ENCODE results near the gene LRMDA. TPM values are rescaled to one million over a fixed set of nuclear protein-coding genes. Genes with fewer than 3 reads are reported as not detected.

The LRMDA gene
- total RNA-seq, 3 donors from 2014 or later: not detected

DNA sequence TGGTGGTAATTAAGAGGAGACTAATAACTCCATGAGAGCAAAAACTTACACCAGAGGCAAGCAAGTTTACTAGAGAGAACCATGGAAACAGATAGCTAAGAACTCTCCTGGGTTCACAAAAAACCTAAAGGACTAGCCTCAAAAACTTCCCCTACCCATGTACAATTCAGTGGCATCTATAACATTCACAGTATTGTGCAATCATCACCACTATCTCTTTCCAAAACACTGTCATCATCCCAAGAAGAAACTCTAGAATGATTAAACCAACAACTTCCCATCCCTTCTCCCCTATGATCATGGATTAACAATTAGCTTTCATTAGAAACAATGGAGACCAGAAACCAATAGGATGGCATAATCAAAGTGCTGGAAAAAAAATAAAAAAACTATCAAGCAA is 1038.3 kb downstream of the LRMDA start:
- Mint-ChIP-seq H3K4me3 (no peak overlapping the region), H3K36me3 (ENCODE audit: insufficient read depth) (no peaks in the 10 kb centered on the region), H3K27me3 (ENCODE audit: low read depth) (no peaks in the 10 kb centered on the region), H3K9me3 (peaks cover 3% of the 10 kb centered on the region), H3K4me1 (ENCODE audit: low read depth) (no peaks in the 10 kb centered on the region)
- no peak for DNase-seq
- no peak for ATAC-seq

DNA sequence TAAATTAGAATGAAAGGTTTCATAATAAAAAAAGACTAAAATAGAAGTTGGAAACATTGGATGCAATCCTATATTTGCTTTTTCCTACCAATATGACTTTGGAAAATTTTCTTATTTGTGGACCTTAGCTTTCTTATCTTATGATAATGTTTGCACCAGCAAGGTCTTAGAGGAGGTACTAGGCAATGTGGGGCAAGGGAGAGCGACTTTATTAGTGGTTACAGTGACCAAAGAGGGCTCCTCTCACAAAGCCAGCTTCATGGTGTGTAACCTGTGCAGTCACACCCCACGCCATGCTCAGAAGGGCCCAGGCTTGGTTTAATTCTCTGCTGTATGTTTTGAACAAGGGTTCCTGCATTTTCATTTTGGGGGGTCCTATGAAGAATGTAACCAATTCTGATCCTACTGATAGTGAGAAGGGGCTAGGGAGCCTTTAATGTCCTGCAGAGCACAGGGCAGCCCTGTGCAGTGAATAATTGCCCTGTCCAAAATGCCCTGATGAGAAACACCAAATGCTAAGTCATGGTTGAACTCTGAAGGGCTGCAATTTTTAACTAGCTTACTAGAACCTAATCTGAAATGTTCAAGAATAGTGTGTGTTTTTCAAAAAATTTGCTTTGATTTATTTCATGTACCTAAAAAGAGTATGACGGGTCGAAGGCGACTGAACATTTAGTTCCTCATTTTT is 1047.8 kb downstream of the LRMDA start:
- Mint-ChIP-seq H3K27me3 (ENCODE audit: low read depth) (no peaks in the 10 kb centered on the region), H3K9me3 (peaks cover 14% of the 10 kb centered on the region), H3K4me1 (ENCODE audit: low read depth) (no peaks in the 10 kb centered on the region), H3K4me3 (no peak overlapping the region), H3K36me3 (ENCODE audit: insufficient read depth) (no peaks in the 10 kb centered on the region)
- ATAC-seq: no peak
- DNase-seq: no peak

DNA sequence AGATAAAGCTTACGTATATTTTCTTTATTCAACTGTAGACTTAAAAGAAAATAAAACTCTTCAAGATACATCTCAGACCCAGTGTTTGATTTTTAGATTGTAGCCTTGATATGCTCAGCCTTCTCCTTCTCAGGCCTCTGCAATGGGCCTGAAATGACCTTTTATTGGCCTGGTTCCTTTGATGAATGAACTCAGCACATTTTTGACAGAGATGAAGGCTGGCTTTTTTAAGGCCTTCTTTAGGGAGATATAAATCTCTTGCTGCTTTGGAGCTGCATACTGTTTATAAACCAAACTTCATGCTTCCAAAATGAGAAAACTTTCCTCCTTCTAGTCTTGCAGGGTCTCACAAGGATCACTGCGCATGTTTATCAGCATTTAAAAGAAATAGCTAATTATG is 1049.8 kb downstream of the LRMDA start:
- Mint-ChIP-seq H3K4me1 (ENCODE audit: low read depth) (no peaks in the 10 kb centered on the region), H3K9me3 (peaks cover 14% of the 10 kb centered on the region), H3K27me3 (ENCODE audit: low read depth) (no peaks in the 10 kb centered on the region), H3K36me3 (ENCODE audit: insufficient read depth) (no peaks in the 10 kb centered on the region), H3K4me3 (no peak overlapping the region)
- DNase-seq (no peak), ATAC-seq (no peak)

DNA sequence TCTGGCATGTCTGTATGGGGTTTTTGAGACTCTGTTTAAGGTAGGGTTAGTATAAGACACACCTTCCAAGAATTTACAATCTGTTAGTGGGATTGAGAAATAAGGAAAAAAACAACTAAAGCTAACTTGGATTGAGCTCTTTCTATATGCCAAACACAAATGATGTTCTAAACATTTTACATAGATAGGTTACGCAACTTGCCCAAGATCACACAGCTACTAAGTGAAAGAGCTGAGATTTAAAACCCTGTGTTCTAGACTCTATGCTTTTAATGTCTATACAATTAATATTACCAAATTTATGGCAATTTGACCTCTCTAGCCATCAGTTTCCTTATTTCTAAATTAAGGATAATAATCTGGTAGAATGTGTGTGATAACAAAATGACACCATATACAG is 1056.2 kb downstream of the LRMDA start:
- DNase-seq (no peak), ATAC-seq (no peak)
- H3K4me3 Mint-ChIP-seq: no peak overlapping the region
- H3K9me3 Mint-ChIP-seq: peaks cover 36% of the 10 kb centered on the region
- H3K27me3 Mint-ChIP-seq (ENCODE audit: low read depth): no peaks in the 10 kb centered on the region
- H3K4me1 Mint-ChIP-seq (ENCODE audit: low read depth): no peaks in the 10 kb centered on the region
- H3K36me3 Mint-ChIP-seq (ENCODE audit: insufficient read depth): no peaks in the 10 kb centered on the region

DNA sequence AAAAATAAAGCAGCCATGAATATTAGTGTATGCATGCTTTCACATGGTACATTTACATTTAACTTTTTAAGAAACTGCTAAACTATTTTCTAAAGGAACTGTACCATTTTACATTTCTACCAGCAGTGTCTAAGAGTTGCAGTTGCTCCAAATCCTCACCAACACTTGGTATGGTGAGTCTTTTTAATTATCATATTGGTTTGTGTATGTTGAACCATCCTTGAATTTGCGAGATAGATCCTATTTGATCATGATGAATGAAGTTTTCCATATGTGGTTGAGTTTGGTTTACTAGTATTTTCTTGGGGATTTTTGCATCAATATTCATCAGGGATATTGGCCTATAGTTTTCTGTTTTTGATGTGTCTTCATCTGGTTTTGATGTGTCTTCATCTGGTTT is 1057.2 kb downstream of the LRMDA start:
- Mint-ChIP-seq H3K9me3 (peaks cover 36% of the 10 kb centered on the region), H3K36me3 (ENCODE audit: insufficient read depth) (no peaks in the 10 kb centered on the region), H3K4me3 (no peak overlapping the region), H3K4me1 (ENCODE audit: low read depth) (no peaks in the 10 kb centered on the region), H3K27me3 (ENCODE audit: low read depth) (no peaks in the 10 kb centered on the region)
- ATAC-seq: no peak
- no peak for DNase-seq

DNA sequence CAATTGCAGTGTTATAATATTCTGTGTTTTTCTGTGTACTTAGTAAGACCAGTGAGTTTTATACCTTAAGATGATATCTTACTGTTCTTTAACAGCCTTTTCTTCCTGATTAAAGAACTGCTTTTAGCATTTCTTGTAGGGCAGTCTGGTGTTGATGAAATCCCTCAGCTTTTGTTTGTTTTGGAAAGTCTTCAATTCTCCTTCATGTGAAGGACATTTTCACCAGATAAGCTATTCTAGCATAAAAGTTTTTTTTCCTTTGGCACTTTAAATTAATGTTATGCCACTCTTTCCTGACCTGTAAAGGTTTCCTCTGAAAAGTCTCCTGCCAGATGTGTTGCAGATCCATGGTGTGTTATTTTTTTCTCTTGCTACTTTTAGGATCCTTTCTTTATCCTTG is 1059.8 kb downstream of the LRMDA start:
- Mint-ChIP-seq H3K27me3 (ENCODE audit: low read depth) (no peaks in the 10 kb centered on the region), H3K9me3 (peaks cover 27% of the 10 kb centered on the region)

DNA sequence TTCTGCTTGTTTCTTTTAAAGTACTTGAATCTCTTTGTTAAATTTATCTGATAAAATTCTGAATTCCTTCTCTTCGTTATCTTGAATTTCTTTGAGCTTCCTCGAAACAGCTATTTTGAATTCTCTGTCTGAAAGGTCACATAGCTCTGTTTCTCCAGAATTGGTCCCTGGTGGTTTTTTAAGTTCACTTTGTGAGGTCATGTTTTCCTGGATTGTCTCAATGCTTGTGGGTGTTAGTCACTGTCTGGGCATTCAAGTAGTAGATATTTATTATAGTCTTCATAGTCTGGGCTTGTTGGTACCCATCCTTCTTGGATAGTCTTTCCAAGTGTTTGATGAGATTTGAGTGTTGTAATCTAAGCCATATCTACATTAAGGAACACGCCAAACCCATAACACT is 1060.6 kb downstream of the LRMDA start:
- DNase-seq (no peak), ATAC-seq (no peak)
- Mint-ChIP-seq H3K27me3 (ENCODE audit: low read depth) (no peaks in the 10 kb centered on the region), H3K4me3 (no peak overlapping the region), H3K4me1 (ENCODE audit: low read depth) (no peaks in the 10 kb centered on the region), H3K9me3 (peaks cover 32% of the 10 kb centered on the region), H3K36me3 (ENCODE audit: insufficient read depth) (no peaks in the 10 kb centered on the region)

More for the DNA sequence above, 1059.8 kb downstream of the LRMDA start:
- Mint-ChIP-seq H3K4me1 (ENCODE audit: low read depth) (no peaks in the 10 kb centered on the region), H3K36me3 (ENCODE audit: insufficient read depth) (no peaks in the 10 kb centered on the region), H3K4me3 (no peak overlapping the region)
- no peak for ATAC-seq
- DNase-seq: no peak

DNA sequence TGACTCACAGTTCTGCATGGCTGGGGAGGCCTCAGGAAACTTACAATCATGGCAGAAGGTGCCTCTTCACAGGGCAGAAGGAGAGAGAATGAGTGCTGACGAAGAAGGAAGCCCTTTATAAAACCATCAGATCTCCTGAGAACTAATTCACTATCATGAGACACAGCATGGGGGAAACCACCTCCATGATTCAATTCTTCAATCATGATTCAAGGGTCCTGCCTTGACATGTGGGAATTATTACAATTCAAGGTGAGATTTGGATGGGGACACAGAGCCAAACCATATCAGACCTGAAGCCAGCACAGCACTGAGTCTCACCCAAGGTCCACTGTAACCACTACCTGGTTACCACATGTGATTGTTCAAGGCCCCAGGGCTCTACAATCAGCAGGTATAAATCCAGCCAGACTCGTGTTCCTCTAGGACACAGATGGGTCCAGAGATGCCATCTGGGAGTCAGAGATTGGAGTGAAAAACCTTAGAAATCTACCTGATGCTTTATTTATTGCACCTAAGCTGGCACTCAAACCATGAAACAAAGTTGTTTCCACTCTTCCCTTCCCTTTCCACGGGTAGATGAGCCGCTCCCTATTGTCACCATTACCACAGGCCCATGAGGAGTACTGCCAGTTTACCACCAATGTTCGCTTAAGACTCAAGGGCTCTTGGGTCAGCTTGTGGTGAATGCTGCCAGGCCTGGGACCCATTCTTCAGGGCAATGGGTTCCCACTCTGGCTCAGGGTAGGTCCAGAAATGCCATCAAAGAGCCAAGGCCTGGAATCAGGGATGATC is 1061.5 kb downstream of the LRMDA start:
- ATAC-seq (no peak), DNase-seq (no peak)
- no peaks in the 10 kb centered on the region for H3K4me1 Mint-ChIP-seq (ENCODE audit: low read depth)
- no peaks in the 10 kb centered on the region for H3K27me3 Mint-ChIP-seq (ENCODE audit: low read depth)
- H3K36me3 Mint-ChIP-seq (ENCODE audit: insufficient read depth): no peaks in the 10 kb centered on the region
- H3K4me3 Mint-ChIP-seq: no peak overlapping the region
- peaks cover 32% of the 10 kb centered on the region for H3K9me3 Mint-ChIP-seq

DNA sequence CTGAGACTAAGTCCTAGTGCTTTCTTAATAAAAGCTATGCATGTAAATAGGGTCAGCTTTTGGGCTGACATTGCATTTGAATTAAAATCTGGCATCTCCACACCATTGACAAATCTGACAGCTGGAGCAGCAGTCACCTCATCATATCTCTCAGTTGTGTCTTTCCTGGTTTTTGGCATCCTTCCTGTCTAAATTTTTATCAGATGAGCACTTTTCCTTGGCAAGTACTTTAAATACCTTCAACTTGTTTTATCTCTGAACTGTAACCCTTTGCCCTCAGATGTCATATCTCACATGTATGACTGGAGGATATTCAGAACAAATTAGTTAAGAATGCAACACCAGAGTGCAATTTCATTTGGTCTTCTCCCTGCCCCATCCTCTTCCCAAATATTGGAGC is 1066.2 kb downstream of the LRMDA start:
- DNase-seq (no peak), ATAC-seq (no peak)
- Mint-ChIP-seq H3K27me3 (ENCODE audit: low read depth) (no peaks in the 10 kb centered on the region), H3K4me3 (no peak overlapping the region), H3K9me3 (peaks cover 10% of the 10 kb centered on the region), H3K4me1 (ENCODE audit: low read depth) (no peaks in the 10 kb centered on the region), H3K36me3 (ENCODE audit: insufficient read depth) (no peaks in the 10 kb centered on the region)

DNA sequence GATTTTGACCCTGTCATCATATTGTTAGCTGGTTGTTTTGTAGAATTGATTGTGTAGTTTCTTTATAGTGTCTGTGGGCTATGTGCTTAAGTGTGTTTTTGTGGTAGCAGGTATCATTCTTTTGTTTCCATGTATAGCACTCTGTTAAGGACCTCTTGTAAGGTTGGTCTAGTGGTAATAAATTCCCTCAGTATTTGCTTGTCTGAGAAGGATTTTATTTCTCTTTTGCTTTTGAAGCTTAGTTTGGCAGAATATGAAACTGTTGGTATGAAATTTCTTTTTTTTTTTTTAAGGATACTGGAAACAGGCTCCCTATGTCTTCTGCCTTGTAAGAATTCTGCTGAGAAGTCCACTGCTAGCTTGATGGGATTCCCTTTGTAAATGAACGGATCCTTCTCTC is 1073.4 kb downstream of the LRMDA start:
- Mint-ChIP-seq H3K27me3 (ENCODE audit: low read depth) (no peaks in the 10 kb centered on the region), H3K9me3 (peaks cover 20% of the 10 kb centered on the region), H3K36me3 (ENCODE audit: insufficient read depth) (no peaks in the 10 kb centered on the region), H3K4me3 (no peak overlapping the region), H3K4me1 (ENCODE audit: low read depth) (no peaks in the 10 kb centered on the region)
- DNase-seq: no peak
- ATAC-seq: no peak

DNA sequence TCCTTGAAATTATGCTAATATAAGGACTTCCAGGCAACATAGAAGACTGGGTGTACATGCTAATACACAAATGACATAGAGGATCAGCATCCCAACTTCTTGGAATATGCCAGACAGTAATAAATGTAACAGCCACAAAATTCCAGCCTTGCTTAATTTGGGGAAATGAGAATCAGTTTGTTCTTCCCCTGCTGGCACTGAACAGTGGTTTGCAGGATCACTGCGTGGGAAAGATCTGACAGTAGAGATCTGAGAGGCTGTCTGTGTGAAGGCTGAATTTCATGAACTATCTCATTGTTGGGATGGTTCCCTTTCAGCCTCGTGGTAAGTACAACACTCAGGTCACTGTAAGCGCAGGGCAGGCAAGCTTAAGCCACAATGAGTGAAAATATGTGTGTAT is 1078.0 kb downstream of the LRMDA start:
- H3K9me3 Mint-ChIP-seq: peaks cover 13% of the 10 kb centered on the region
- no peak for DNase-seq
- no peaks in the 10 kb centered on the region for H3K27me3 Mint-ChIP-seq (ENCODE audit: low read depth)
- H3K4me3 Mint-ChIP-seq: no peak overlapping the region
- no peaks in the 10 kb centered on the region for H3K4me1 Mint-ChIP-seq (ENCODE audit: low read depth)
- no peak for ATAC-seq
- no peaks in the 10 kb centered on the region for H3K36me3 Mint-ChIP-seq (ENCODE audit: insufficient read depth)

DNA sequence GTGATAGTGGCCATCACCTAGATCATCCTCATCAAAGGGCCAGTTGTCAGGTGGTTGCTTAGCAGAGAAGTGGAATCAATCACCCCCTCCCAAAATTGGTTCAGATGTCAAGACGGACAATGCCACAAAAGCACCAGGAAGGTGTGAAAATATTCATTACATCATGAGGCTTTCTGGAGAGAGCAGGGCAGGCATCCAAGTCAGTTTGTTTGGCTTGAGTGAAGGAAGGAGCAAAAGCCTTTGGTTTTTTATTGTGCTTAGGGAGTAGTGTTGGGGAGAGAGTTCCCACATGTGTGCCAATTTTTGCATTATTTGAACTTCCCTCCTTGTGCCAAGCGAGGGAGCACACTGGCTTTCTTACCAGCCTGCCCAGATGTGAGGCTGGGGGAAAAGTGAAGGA is 1082.9 kb downstream of the LRMDA start:
- Mint-ChIP-seq H3K27me3 (ENCODE audit: low read depth) (no peaks in the 10 kb centered on the region), H3K36me3 (ENCODE audit: insufficient read depth) (no peaks in the 10 kb centered on the region), H3K9me3 (no peaks in the 10 kb centered on the region), H3K4me1 (ENCODE audit: low read depth) (no peaks in the 10 kb centered on the region), H3K4me3 (no peak overlapping the region)
- no peak for DNase-seq
- no peak for ATAC-seq

DNA sequence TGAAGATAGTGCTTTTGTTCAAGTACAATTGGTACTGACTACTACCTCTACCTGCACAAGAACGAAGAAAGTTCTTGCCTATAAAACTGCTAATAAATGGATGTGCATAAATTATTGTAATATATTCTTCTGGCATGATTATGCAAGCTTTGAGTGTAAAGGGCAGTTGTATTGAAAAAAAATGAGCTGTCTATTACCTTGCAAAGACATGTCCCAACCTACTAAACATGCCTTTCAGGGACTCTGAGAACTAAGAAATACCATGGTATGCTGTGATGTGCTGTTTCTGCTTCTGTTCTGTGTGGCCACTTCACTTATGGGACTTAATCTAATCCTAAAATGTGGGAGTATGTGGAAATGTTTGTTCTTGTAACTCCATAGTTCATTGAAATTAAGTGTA is 1083.4 kb downstream of the LRMDA start:
- no peaks in the 10 kb centered on the region for H3K4me1 Mint-ChIP-seq (ENCODE audit: low read depth)
- no peak for DNase-seq
- H3K9me3 Mint-ChIP-seq: no peaks in the 10 kb centered on the region
- no peak for ATAC-seq
- H3K36me3 Mint-ChIP-seq (ENCODE audit: insufficient read depth): no peaks in the 10 kb centered on the region
- no peak overlapping the region for H3K4me3 Mint-ChIP-seq
- no peaks in the 10 kb centered on the region for H3K27me3 Mint-ChIP-seq (ENCODE audit: low read depth)

DNA sequence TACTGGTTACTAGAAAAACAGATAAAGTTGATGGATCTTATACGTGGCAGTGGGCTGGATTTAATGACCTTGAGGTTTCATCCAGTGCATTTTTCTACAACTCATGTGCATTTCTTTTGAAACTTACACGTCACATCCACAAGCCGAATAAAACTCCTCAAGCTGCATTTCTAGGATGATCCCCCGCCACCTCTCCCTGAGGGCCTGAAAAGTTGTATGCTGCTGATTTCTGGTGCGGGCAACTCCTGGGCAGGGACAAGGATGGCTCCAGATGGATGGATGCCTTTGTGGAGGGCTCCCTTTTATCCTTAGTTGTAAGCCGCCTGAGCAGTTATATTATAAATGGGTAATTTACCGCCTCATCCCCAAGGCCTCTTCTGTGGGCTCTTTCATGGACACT is 1091.1 kb downstream of the LRMDA start:
- no peaks in the 10 kb centered on the region for H3K36me3 Mint-ChIP-seq (ENCODE audit: insufficient read depth)
- H3K27me3 Mint-ChIP-seq (ENCODE audit: low read depth): no peaks in the 10 kb centered on the region
- ATAC-seq: no peak
- H3K9me3 Mint-ChIP-seq: no peaks in the 10 kb centered on the region
- no peak for DNase-seq
- no peaks in the 10 kb centered on the region for H3K4me1 Mint-ChIP-seq (ENCODE audit: low read depth)
- H3K4me3 Mint-ChIP-seq: no peak overlapping the region

DNA sequence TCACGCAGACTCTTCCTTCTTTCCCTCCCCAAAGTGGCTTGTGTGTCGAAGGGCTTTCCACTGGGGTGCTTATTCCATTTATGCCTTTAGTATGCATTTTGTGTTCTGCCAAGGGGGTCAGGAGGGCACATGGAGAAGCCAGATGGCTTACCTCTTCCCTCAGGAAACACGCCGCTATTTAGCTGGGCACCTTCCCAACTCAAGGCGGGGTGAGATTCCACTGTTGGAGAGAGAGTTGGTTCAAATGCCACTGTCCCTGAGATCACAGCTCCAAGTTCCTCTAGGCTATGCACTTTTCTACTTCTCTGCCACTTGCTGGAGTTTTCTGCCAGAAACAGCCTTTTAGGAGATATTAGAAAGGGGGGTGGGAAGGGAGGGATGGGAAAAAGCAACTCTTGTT is 1091.8 kb downstream of the LRMDA start:
- no peaks in the 10 kb centered on the region for H3K9me3 Mint-ChIP-seq

More for the DNA sequence above, 1091.8 kb downstream of the LRMDA start:
- Mint-ChIP-seq H3K36me3 (ENCODE audit: insufficient read depth) (no peaks in the 10 kb centered on the region), H3K4me3 (no peak overlapping the region), H3K4me1 (ENCODE audit: low read depth) (no peaks in the 10 kb centered on the region), H3K27me3 (ENCODE audit: low read depth) (no peaks in the 10 kb centered on the region)
- no peak for ATAC-seq
- no peak for DNase-seq

All from activated T-cell treated with anti-CD3 and anti-CD28 coated beads, Interleukin-2, amount 50 U/mL, for 4 hours (primary cell).